ENCODE measurements around the gene SUPT5H.

Gene SUPT5H

DNA sequence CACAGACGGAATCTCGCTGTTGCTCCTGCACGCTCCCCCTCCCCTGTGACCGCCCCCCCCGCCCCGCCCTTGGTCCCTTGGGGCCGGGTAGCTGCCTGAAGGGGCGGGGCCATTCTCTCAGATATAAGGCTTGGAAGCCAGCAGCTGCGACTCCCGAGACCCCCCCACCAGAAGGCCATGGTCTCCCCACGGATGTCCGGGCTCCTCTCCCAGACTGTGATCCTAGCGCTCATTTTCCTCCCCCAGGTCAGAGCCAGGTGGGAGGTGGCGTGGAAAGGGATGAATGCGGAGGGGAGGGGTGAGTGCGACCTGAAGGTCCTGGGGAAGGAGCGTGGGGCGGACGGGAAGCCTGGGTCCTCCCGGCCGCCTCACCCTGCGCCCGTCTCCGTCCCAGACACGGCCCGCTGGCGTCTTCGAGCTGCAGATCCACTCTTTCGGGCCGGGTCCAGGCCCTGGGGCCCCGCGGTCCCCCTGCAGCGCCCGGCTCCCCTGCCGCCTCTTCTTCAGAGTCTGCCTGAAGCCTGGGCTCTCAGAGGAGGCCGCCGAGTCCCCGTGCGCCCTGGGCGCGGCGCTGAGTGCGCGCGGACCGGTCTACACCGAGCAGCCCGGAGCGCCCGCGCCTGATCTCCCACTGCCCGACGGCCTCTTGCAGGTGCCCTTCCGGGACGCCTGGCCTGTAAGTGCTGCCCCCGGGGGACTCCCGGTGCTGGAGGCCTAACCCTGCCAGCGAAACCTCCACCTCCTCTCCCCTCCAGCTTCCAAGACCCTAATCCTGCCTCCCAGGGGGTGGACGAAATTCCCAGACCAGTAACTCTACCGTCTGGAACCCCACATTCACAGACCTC is 53.6 kb downstream of the SUPT5H start, which contains the start of gene DLL3:
DLL3 (plus strand) TSS at position 150 of the 845 bp plus-strand sequence; CDS start at position 178, 28 bp downstream.
- no peak for DNase-seq (ENCODE audit: low read depth, low spot score)
- H3K4me3 ChIP-seq (ENCODE audit: low read depth, low read length): peak within 1 kb of the TSS; percentile 20; the same call in 1 of the 2 replicates
- ChIA-PET POLR2A (no interaction called here), CTCF (interaction anchor here (1.4 to 7.6 kb wide), 5 partner anchors 9 to 64 kb away, joined by 3 to 45 read pairs (median 3); partner anchors contain the start of genes EID2, EID2B and RPS16)
- no peak for TF ChIP-seq CTCF (IDR thresholded peaks at IDR 0.05; ENCODE audit: insufficient read depth, low read length, missing control alignments)

DNA sequence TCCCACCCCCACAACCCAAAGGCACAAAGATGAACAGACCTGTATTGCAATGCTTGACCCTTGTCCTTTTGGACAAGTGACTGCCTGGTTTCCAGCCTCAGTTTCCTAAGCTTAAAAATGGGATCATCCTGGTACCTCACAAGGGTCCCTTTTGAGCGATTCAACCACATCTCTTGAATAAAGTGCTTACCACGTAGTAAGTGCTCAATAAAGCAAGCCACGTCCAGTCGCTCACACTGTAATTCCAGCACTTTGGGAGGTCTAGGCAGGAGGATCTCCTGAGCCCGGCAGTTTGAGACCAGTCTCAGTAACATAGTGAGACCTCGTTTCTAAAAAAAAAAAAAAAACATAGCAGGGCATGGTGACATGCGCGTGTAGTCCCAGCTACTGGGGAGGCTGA is 54.5 kb downstream of the SUPT5H start:
- CTCF ChIA-PET: interaction anchor here (1.4 to 7.6 kb wide), 2 partner anchors 34 to 59 kb away, joined by 4 to 45 read pairs; partner anchors contain the start of gene EID2B
- POLR2A ChIA-PET: no interaction called here
- DNase-seq (ENCODE audit: low read depth, low spot score): no peak
- H3K4me3 ChIP-seq (ENCODE audit: low read depth, low read length): no peak overlapping the region
- TF ChIP-seq CTCF (IDR thresholded peaks at IDR 0.05; ENCODE audit: insufficient read depth, low read length, missing control alignments): no peak

DNA sequence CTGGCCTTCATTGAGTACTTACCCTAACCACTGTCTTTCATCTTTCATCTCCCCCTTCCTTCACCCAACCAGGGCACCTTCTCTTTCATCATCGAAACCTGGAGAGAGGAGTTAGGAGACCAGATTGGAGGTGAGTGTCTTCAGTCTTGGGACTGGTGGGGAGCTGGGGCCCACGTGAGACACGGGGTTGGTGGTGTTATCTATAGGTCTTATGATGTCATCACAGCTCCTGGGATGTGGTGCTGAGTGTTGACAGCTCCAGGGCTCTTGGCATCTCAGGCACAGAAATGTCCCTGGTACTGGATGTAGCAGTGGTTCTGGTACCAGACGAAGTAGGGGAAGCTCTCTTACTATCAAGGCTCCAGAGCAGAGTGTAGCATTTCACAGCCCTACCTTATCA is 55.2 kb downstream of the SUPT5H start:
- CTCF ChIA-PET: interaction anchor here (1.0 to 7.6 kb wide), 3 partner anchors 10 to 33 kb away, joined by 3 to 45 read pairs (median 3); partner anchors contain the start of gene EID2B
- DNase-seq (ENCODE audit: low read depth, low spot score): no peak
- POLR2A ChIA-PET: no interaction called here

GRCh38 chr19:39501340-39501739 is 56.0 kb downstream of the SUPT5H start:
- no peak for TF ChIP-seq CTCF (IDR thresholded peaks at IDR 0.05; ENCODE audit: insufficient read depth, low read length, missing control alignments)
- H3K4me3 ChIP-seq (ENCODE audit: low read depth, low read length): no peak overlapping the region
- CTCF ChIA-PET: interaction anchor here (1.0 to 7.6 kb wide), 3 partner anchors 11 to 32 kb away, joined by 3 to 45 read pairs (median 3); partner anchors contain the start of gene EID2B
- no peak for DNase-seq (ENCODE audit: low read depth, low spot score)
- POLR2A ChIA-PET: no interaction called here

More for the DNA sequence above, 55.2 kb downstream of the SUPT5H start:
- H3K4me3 ChIP-seq (ENCODE audit: low read depth, low read length): no peak overlapping the region
- no peak for TF ChIP-seq CTCF (IDR thresholded peaks at IDR 0.05; ENCODE audit: insufficient read depth, low read length, missing control alignments)

DNA sequence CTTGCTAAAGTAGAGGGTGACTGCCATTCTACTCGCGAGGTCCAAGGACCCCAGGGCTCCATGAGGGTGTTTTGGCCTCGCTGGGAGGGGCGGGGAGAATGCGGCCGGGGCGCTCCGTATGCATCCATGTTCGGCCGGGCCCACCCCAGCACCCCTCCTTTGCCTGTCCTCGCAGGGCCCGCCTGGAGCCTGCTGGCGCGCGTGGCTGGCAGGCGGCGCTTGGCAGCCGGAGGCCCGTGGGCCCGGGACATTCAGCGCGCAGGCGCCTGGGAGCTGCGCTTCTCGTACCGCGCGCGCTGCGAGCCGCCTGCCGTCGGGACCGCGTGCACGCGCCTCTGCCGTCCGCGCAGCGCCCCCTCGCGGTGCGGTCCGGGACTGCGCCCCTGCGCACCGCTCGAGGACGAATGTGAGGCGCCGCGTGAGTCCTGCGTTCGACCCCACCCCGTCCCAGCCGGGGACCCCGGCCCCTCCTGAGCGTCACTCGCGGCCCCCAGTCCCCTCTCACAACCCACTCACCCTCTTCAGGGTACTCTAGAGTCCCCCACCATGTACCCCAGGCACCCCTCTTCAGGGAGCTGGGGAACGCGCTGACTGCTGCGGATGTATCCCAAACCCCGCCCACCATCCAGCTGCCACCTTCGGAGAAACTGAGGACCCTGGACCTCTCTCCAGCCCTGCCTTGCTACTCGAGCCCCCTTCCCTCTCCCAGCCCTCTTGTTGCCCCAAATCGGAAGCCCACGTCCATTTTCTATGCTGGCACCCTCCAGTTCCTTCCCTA is 57.4 kb downstream of the SUPT5H start:
- no peak overlapping the region for H3K4me3 ChIP-seq (ENCODE audit: low read depth, low read length)
- CTCF ChIA-PET: interaction anchor here (0.9 to 2.1 kb wide), 22 partner anchors 10 to 120 kb away, joined by 3 to 15 read pairs (median 5); partner anchors contain the start of genes EID2B, RPS16 and SELENOV
- TF ChIP-seq CTCF (IDR thresholded peaks at IDR 0.05; ENCODE audit: insufficient read depth, low read length, missing control alignments): peak; percentile 72
- DNase-seq (ENCODE audit: low read depth, low spot score): no peak
- POLR2A ChIA-PET: no interaction called here

Data from AG04449 (cell line).